Body of pancreas (tissue), 4 donors: ENCODE measurements around the gene GLRB. TPM values are rescaled to one million over a fixed set of nuclear protein-coding genes. Genes with fewer than 3 reads are reported as not detected.

Experiments used
- ATAC-seq: fragments of 150-250 bp; one replicate; pipeline ENCODE4 v1.9.1; 2016
- DNase-seq, 4 donors: peaks; one replicate each; pipeline ENCODE4 v3.0.0-alpha.2; 2019
- H3K27ac ChIP-seq, 4 donors: fragments of 200-600 bp; sonication (generic); 1 replicate in 3 of 4; 2 replicates in 1 of 4; pipeline versions ENCODE4 v1.5.1 to v1.6.1; 2016 to 2019; ENCODE audit warnings: mild to moderate bottlenecking in 1 of 4, mixed read lengths in 1 of 4, moderate library complexity in 1 of 4
- H3K27me3 ChIP-seq, 2 donors: fragments of 200-600 bp; sonication (generic); one replicate each; pipeline ENCODE4 v1.6.0; 2016; ENCODE audit warnings: mild to moderate bottlenecking in 1 of 2
- H3K36me3 ChIP-seq, 2 donors: fragments of 200-600 bp; sonication (generic); replicated peaks in 1 of 2; 2 replicates each; pipeline ENCODE4 v1.5.1; 2016; ENCODE audit warnings: low read depth in 2 of 2; ENCODE audit not compliant: insufficient read depth in 1 of 2
- H3K4me1 ChIP-seq: fragments of 200-600 bp; sonication (generic); one replicate; pipeline ENCODE4 v1.6.0; 2016
- H3K4me3 ChIP-seq, 2 donors: fragments of 200-600 bp; sonication (generic); 1 replicate in 1 of 2; 2 replicates in 1 of 2; pipeline ENCODE4 v1.5.1; 2016 to 2019
- H3K9me3 ChIP-seq, 3 donors: fragments of 200-600 bp; sonication (generic); 1 replicate in 2 of 3; 2 replicates in 1 of 3; pipeline ENCODE4 v1.5.1; 2016
- CTCF ChIP-seq, 7 experiments: fragments of 450-650 bp in 4 of 7; fragments of 200-600 bp in 3 of 7; sonication (generic) in 3 of 7; IDR thresholded peaks; one replicate each; pipeline ENCODE4 v1.5.1; 2016 to 2019; ENCODE audit warnings: antibody characterized with exemption in 7 of 7
- POLR2A ChIP-seq, 3 donors: fragments of 450-650 bp; IDR thresholded peaks; one replicate each; pipeline ENCODE4 v1.6.1; 2016; ENCODE audit warnings: antibody characterized with exemption in 3 of 3, mild to moderate bottlenecking in 2 of 3
- WGBS, 2 donors: methylation state at CpG; one replicate each; pipeline ENCODE4 v1.1.5; 2017; 5-methylcytosine and 5-hydroxymethylcytosine counted together
- intact Hi-C: fragments of 100-400 bp; cut with DNase I; formaldehyde crosslinking; loops from one replicate; pipeline ENCODE4 v1.15.1; 2023
- small RNA-seq: library from RNA; depleted of rRNA; stranded (forward); fragments of <200 nt; gene quantifications from one replicate; pipeline ENCODE3, GENCODE V24; 2016
- total RNA-seq, 2 donors: library from RNA; depleted of rRNA; stranded (reverse); fragments of >200 nt; gene quantifications; one replicate each; pipeline ENCODE4 v1.1.0, GENCODE V29; 2016

The GLRB gene
- total RNA-seq, 2 donors from 2014 or later = 3.0 to 7.0 TPM

- intact Hi-C loops = no loop called here
- H3K27me3 ChIP-seq = peaks cover 0 to 20% of the 10 kb centered on the region in 2 donors
Observed at GRCh38 chr4:157220371-157220881, 144.5 kb downstream of the GLRB start, which contains the start of gene GRIA2. TSS of gene GRIA2 (plus strand) at chr4:157220728. CDS start at chr4:157221043, 315 bp downstream.

DNA sequence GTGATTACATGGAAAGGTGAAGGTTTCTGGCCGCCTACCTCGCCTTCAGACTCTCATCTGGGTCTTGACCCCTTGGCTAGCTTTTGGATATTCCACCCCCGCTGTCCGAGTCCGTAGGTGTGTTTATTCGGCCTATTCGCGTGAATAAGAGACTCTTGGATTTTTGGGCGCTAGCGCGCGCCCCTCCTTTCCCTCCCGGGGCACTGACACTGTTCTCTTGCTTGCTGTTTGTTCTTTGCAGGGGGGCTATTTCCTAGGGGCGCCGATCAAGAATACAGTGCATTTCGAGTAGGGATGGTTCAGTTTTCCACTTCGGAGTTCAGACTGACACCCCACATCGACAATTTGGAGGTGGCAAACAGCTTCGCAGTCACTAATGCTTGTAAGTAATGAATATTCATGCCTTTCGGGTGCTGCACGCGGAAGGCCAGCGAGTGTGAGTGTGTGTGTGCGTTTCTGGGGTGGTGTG lies 145.5 kb downstream of the GLRB start:
- ATAC-seq (no peak), DNase-seq (no peak)
- intact Hi-C loops = no loop called here
- Histone ChIP-seq H3K9me3 (no peaks in the 10 kb centered on the region), H3K27me3 (peaks cover 0 to 21% of the 10 kb centered on the region in 2 donors), H3K27ac (no peak overlapping the region), H3K36me3 (no peaks in the 10 kb centered on the region), H3K4me3 (no peak overlapping the region), H3K4me1 (peaks cover 17% of the 10 kb centered on the region)
- 6 to 7% methylated on average over 24 of the region's 24 CpGs for WGBS, 2 donors
- TF ChIP-seq POLR2A (IDR thresholded peaks at IDR 0.05) (no peak), CTCF (IDR thresholded peaks at IDR 0.05) (no peak)

More at GRCh38 chr4:157220371-157220881, 144.5 kb downstream of the GLRB start, which contains the start of gene GRIA2:
- ATAC-seq (peak; percentile 87), DNase-seq (peak; percentile 54 to 77 (median 63))
- H3K27ac ChIP-seq = no peak within 1 kb of the TSS
- H3K4me3 ChIP-seq = no peak within 1 kb of the TSS
- peaks cover 17% of the 10 kb centered on the region for H3K4me1 ChIP-seq
- no peaks in the 10 kb centered on the region for H3K36me3 ChIP-seq
- TF ChIP-seq POLR2A (IDR thresholded peaks at IDR 0.05) = no peak
- no peak for TF ChIP-seq CTCF (IDR thresholded peaks at IDR 0.05)
- WGBS, 2 donors = 1 to 3% methylated on average over 13 to 51 of the region's 57 CpGs
- H3K9me3 ChIP-seq = no peaks in the 10 kb centered on the region

Small RNA genes lying within 50 kb of the gene (small RNA-seq; reads per million reads assigned to genes)
- gene RF00019 = not detected
- not detected for gene RNU6-582P

Other genes with a start within 250 kb of the GLRB start
- 10 to 100 TPM; 19.1 to 21.8 TPM for gene PDGFC, start 104.4 kb upstream of the GLRB start, total RNA-seq
- 1 to 10 TPM; 1.0 to 1.6 TPM for gene GRIA2, start 144.6 kb downstream of the GLRB start, total RNA-seq